Fibroblast of skin of abdomen (primary cell): ENCODE results near the gene RIN3. TPM values are rescaled to one million over a fixed set of nuclear protein-coding genes. Genes with fewer than 3 reads are reported as not detected.

ENCODE experiments used
- DNase-seq: peaks from one replicate; pipeline ENCODE4 v3.0.0-alpha.2; 2013
- polyA plus RNA-seq, 2 experiments: library from polyadenylated mRNA; unstranded; fragments of 120-200 nt; gene quantifications; one replicate each; pipeline ENCODE4 v1.2.1, GENCODE V29; 2013; ENCODE audit not compliant: insufficient read length in 2 of 2

Gene RIN3
- polyA plus RNA-seq (2013, experiment 1 of 2; ENCODE audit: insufficient read length), result 29.3 TPM
- 33.1 TPM for polyA plus RNA-seq (2013, experiment 2 of 2; ENCODE audit: insufficient read length)

DNA sequence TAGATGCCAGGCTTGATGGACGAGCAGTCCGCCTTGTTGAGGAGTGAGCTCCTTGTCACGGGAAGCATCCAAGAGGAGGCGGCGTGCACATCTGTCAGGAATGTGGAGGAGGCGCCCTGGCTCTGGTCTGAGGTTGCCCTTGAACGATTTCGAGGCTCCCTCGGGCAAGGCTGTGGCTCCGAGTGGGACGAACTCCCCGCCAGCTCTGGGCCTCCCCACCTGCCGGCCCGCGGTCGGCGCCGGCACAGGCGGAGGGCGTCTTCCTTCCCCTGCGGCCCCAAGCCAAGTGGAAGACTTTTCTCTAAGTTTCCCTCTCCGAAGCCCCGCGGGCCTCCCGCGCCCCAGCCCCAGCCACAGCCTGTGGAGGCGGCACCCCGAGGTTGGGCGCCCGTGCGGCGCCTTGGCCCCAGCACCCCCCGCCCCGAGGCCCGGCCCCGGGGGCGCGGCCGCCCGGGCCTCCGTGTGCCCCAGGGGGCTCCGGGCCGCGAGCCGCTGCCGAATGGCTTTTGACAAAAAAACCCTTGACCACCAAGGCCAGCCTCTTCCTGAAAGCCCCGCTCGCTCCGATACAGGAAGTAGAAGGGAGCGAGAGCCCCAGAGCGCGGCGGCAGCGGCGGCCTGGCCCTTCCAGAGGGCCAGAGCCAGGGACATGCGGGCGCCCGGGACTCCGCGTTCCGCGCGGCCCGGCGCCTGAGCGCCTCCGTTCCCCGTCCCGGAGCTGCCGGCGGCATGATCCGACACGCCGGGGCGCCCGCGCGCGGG, at the start of gene RIN3:
Gene RIN3 (plus strand): TSS at position 578 of the 762 bp plus-strand sequence. CDS start 152 bp downstream, at position 730.
- DNase-seq, result peak; percentile 72

DNA sequence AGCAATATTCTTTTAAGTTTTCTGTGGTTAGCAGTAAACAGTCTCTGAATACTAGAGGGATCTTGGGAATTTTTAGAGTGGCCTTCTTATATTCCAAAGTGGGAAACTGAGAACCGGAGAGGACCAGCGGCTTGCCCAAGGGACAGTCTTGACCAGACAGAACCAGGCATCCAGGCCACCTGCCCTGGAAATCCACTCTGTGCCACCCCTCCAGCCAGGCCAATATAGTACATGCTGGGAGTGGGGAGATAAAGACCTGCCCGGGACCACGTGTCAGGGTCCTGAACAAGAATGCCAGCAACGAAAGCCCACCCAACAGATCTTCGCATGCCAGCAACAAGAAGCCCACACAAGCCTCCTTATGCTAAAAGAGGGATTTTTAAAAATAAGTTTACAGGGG, 49.4 kb upstream of the RIN3 start:
- no peak for DNase-seq

GRCh38 chr14:92464716-92465115, 48.9 kb upstream of the RIN3 start:
- no peak for DNase-seq

DNA sequence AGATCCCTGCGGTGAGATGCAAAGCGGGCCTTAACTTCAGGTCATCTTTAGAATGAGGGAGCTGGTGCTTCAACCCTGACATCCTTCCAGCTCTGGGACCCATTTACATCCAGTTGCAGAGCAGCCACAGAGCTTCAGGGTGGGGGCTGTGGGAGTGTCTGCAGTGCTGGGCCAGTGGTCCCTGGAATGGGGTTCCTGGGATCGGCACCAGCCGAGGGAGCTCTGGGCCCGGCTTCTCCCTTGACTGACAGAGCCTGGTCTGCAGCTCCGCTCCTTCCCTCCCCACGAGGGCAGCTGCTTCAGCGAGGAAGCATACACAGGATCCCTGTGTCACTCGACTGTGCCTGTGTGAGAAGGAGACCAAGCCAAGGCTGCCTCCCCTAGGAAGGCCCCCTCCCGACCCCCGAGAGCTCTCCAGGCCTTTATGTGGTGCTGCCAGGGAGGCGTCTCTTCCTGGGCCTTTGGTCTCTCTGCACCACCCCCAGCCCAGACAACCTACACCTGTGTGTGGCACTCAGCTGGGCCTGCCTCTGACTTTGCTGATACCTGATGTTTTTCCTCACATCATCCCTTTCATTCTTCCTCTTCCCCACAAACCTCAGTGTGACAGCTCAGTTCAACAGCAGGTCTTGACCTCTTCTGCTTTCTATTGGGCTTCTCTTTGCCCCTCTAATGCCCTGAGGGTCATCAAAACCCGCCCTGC, 48.1 kb upstream of the RIN3 start:
- DNase-seq, result no peak

DNA sequence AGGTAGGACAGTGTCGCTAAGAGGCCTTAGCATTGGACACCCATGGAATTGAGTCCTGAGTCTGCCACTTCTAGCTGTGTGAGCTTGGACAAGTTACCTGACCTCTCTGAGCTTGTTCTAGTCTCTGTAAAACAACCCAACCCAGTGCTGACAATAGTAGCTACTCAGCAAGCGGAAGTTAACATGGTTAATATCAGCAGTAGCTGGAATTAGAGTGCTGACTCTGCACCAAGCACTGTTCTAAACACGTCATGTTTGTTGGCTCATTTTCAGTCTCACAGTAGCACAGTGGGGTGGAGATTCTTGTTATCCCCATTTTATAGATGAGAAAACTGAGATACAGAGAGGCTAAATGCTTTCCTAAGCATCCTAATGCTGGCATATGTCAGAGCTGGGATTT, 47.5 kb upstream of the RIN3 start:
- no peak for DNase-seq

GRCh38 chr14:92469515-92469914, 44.1 kb upstream of the RIN3 start:
- no peak for DNase-seq

- peak; percentile 97 for DNase-seq
Observed at GRCh38 chr14:92470215-92470614, 43.4 kb upstream of the RIN3 start.

GRCh38 chr14:92470811-92471210, 42.8 kb upstream of the RIN3 start:
- peak; percentile 38 for DNase-seq

DNA sequence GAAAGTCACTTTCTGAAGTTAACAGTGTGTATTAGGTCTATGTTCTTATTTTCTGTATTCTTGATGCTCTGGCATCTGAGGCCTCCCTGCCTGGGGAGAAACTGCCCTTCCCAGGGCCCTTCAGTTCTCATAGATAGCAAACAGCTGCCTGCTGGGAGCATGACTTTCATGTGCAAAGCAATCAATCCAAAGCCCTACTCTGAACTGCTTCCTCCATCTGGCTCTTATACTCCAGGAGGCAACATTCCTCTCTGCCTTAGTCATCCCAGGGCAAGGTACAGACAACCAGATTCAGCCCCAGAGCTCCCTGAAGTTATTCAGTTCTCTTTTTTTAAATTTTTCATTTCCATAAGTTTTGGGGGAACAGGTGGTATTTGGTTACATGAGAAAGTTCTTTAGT, 41.7 kb upstream of the RIN3 start:
- DNase-seq, result peak; percentile 93

- no peak for DNase-seq
Observed at GRCh38 chr14:92472860-92473259, 40.7 kb upstream of the RIN3 start.

- peak; percentile 69 for DNase-seq
Observed at GRCh38 chr14:92473261-92473968, 40.2 kb upstream of the RIN3 start.

DNA sequence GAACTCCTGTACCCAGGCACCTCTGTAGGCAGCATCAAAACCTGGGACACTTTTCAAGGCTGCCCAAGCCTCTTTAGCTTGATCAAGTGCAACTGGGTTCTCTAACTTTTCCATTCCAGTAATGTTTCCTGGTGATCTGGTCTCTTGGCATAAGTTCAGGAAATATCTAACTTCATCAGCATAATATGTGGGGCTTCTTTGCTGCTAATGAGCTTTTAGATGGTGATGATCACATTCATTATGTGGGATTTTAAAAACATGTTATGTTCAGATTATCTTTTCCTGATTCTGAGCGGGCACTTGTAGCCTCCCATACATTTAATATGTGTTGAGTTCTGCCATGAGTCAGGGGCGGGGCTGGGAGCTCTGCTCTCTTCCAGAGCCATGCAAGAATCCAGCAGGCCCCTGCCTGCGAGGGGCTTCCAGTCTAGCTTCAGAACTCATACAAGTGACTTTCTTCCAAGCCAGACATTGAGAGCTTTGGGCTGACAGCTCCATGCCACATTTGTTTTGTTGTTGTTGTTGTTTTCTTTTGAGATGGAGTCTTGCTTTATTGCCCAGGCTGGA, 39.5 kb upstream of the RIN3 start:
- DNase-seq, result peak; percentile 58

DNA sequence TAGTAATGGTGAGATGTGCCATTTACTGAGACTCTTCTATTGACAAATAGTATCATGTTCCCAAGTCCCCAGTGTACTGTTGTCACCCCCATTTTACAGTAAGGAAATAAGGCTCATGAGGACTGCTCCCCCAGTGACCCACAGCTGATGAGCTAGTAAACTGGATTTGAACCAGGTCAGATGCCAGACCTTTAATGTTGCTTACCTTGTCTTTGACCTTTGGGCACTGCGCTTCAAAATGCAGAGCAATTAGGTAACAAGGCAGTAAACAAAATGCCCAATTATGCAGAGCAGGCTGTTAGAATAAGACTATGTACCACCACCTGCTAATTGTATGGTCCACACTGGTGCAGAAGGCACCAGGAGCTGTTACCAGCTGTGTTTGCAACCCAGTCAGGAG, 38.5 kb upstream of the RIN3 start:
- no peak for DNase-seq

DNA sequence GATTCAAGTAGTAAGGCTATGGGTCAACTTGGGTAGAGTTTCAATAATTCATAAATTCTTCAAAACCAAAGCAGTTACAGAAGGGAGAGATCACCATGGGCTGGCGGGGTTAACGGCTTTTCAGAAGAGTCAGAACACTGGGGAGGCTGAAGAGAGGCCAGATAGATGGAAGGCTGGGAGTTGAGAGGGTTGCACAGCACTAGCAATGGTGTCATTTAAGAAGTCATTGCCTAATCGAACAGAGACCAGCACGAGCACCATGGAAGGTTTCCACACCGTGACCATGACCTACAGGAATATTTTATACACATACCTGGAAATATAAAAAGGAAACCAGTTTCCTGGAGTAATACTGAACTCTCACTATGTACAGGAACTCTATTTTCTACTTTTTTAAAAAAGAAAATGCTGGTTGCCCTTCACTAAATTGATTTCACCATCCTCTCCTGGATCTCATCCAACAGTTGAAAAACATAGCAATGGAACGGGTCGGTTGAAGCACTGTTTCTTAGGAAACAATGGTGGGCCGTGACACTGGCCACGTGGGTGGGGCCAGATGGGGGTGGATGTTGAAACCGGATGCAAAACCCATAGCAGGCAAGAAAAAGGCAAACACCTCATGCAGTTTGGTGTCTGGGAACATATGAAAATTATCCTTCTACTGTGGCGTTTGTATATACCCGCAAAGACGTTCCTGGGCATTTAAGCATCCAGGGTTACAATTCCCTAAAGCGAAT, 38.0 kb upstream of the RIN3 start:
- DNase-seq, result no peak

DNA sequence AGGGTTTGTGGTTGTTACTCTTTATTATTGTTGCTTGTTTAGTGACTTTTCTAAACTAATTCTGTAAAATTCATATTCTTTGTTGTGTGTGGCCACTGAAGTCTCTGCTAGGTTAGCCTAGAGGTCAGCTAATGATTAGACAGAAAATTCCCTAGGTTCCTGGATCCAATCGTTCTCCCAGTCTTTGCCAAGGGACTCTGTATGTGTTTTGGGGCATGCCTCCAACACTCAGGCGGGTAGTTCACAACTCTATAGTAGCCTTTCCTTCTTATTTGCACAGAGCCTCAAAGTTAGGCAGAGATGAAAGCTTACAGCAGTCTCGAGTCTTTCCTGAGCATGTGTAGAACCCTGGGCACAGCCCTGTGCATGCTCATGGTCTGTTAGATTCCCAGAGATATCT, 32.7 kb upstream of the RIN3 start:
- no peak for DNase-seq

DNA sequence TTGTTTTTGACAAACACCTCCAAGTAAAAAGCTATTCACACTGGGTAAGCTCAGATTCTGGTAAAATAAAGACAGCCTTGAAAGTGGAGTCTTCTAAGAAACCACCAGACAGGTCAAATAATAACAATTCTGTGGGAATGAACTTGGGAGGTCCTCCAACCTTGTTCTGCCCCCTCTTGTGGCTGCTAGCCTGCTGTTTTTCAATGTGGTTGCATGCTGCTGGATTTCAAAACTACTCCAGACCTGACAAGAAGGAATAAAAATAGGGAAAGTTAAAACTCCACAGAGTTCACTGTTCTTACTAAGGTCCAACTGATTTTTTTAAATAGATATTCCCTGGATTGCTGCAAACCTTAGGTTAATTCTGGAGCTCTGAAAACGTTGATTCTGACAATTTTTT, 32.2 kb upstream of the RIN3 start:
- peak; percentile 72 for DNase-seq

DNA sequence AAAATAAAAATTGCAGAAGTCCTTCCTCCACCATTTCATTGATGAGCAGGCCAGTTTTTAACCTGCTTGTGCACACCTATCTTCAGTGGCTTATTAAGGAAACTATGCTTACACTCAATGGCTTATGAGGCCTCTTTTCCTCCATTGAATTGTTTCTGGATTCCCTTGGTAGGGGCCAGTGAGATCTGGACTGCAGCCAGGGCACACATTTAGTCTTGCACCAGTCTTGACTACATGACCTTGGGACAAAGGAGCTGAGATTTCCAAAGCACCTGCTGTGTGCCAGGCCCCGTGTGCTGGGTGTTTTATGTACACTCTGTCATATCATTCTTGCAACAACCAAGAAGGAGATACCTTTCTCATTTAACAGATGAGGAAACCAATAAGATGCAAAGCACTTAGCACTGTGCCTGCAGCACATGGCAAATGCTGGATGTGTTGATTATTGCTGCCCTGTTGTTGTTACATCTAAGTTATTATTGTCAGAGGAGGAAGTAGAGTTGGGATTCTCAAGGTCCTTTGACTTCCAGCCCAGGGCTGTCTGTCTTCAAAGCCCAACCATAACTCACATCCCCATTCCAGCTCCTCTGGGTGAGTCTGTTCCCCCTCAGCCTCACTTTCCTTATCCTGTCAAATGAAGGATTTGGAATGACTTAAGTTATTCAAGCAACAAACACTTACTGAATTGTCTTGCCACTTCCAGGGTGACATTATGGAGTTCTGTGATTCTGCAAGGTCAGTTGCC, 31.6 kb upstream of the RIN3 start:
- DNase-seq, result no peak

GRCh38 chr14:92482621-92483319, 30.8 kb upstream of the RIN3 start:
- no peak for DNase-seq

GRCh38 chr14:92484132-92484823, 29.3 kb upstream of the RIN3 start:
- no peak for DNase-seq

GRCh38 chr14:92486881-92487280, 26.7 kb upstream of the RIN3 start:
- DNase-seq, result peak; percentile 52
